Measurements from ENCODE around the gene SGIP1.

SGIP1 gene

DNA sequence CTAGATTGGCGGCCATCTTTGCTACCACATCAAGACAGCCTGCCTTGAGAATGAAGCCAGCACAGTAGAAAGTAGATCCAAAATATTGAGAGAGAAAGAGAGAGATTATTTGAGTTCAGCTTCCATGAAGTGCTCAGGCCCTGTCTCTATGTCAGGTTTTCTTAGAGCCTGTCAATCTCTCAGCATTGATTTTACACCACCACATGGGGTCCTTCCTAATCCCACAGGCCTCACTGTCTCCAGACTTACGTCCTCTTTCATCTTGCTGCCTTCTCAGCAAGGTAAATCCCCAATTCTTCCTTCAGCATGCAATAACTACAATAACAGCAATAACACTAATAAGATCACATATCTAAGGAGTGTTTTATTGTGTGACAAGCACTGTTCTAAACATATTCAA, 239.3 kb downstream of the SGIP1 start:
- Histone ChIP-seq H4K12ac (ENCODE audit: low read depth, low read length) (no peak overlapping the region), H3K36me3 (ENCODE audit: control insufficient read depth in 1 of 2, insufficient read depth in 2 of 2, low read length in 2 of 2) (no peaks in the 10 kb centered on the region), H2BK120ac (ENCODE audit: insufficient read depth, low read length, poor library complexity) (no peak overlapping the region), H3K18ac (ENCODE audit: low read length) (no peak overlapping the region), H2AK5ac (ENCODE audit: low read length) (no peak overlapping the region), H2BK12ac (ENCODE audit: low read length) (no peak overlapping the region), H2AFZ (ENCODE audit: insufficient read depth, low read length, poor library complexity) (no peak overlapping the region), H3K9me3 (ENCODE audit: insufficient read depth, low read depth, low read length) (no peaks in the 10 kb centered on the region), H3K4me3 (ENCODE audit: low read depth, low read length) (no peak overlapping the region), H3K79me1 (ENCODE audit: low read length) (no peaks in the 10 kb centered on the region), H2BK5ac (ENCODE audit: low read depth, low read length, poor library complexity) (no peak overlapping the region), H3K4me1 (ENCODE audit: control insufficient read depth in 1 of 2, insufficient read depth in 2 of 2, low read length in 2 of 2) (no peaks in the 10 kb centered on the region), H3K14ac (ENCODE audit: low read length) (no peak overlapping the region), H3K4me2 (ENCODE audit: low read length) (no peak overlapping the region), H3K27ac (ENCODE audit: low read depth, low read length) (no peak overlapping the region), H3K9ac (ENCODE audit: low read length) (no peak overlapping the region), H3K79me2 (ENCODE audit: control insufficient read depth, insufficient read depth, low read length, poor library complexity) (no peaks in the 10 kb centered on the region), H3K23ac (ENCODE audit: low read length) (no peak overlapping the region), H3K4ac (ENCODE audit: low read depth, low read length) (no peak overlapping the region), H3K27me3 (ENCODE audit: insufficient read depth, low read length) (no peaks in the 10 kb centered on the region), H4K8ac (ENCODE audit: low read depth, low read length) (no peak overlapping the region), H4K91ac (ENCODE audit: low read depth, low read length) (no peak overlapping the region)
- WGBS (ENCODE audit: extremely low coverage, insufficient coverage, insufficient read length): no CpG with 5 or more reads among the region's 2 CpGs
- no peak for DNase-seq

- no peak overlapping the region for H3K4me3 ChIP-seq (ENCODE audit: low read depth, low read length)
- no peak overlapping the region for H4K91ac ChIP-seq (ENCODE audit: low read depth, low read length)
- H3K79me2 ChIP-seq (ENCODE audit: control insufficient read depth, insufficient read depth, low read length, poor library complexity): no peaks in the 10 kb centered on the region
- no peak overlapping the region for H2BK12ac ChIP-seq (ENCODE audit: low read length)
- H3K36me3 ChIP-seq (ENCODE audit: control insufficient read depth in 1 of 2, insufficient read depth in 2 of 2, low read length in 2 of 2): no peaks in the 10 kb centered on the region
- H3K4me2 ChIP-seq (ENCODE audit: low read length): no peak overlapping the region
- no peak for DNase-seq
- H3K9ac ChIP-seq (ENCODE audit: low read length): no peak overlapping the region
- no peak overlapping the region for H2AFZ ChIP-seq (ENCODE audit: insufficient read depth, low read length, poor library complexity)
- no peaks in the 10 kb centered on the region for H3K79me1 ChIP-seq (ENCODE audit: low read length)
- H2BK120ac ChIP-seq (ENCODE audit: insufficient read depth, low read length, poor library complexity): no peak overlapping the region
- H4K8ac ChIP-seq (ENCODE audit: low read depth, low read length): no peak overlapping the region
- WGBS (ENCODE audit: extremely low coverage, insufficient coverage, insufficient read length): 100% methylated on average over 2 of the region's 2 CpGs
- no peaks in the 10 kb centered on the region for H3K27me3 ChIP-seq (ENCODE audit: insufficient read depth, low read length)
- H4K12ac ChIP-seq (ENCODE audit: low read depth, low read length): no peak overlapping the region
- H3K4ac ChIP-seq (ENCODE audit: low read depth, low read length): no peak overlapping the region
- no peak overlapping the region for H3K14ac ChIP-seq (ENCODE audit: low read length)
- no peaks in the 10 kb centered on the region for H3K4me1 ChIP-seq (ENCODE audit: control insufficient read depth in 1 of 2, insufficient read depth in 2 of 2, low read length in 2 of 2)
- no peaks in the 10 kb centered on the region for H3K9me3 ChIP-seq (ENCODE audit: insufficient read depth, low read depth, low read length)
- H3K27ac ChIP-seq (ENCODE audit: low read depth, low read length): no peak overlapping the region
- H2BK5ac ChIP-seq (ENCODE audit: low read depth, low read length, poor library complexity): no peak overlapping the region
- no peak overlapping the region for H2AK5ac ChIP-seq (ENCODE audit: low read length)
- no peak overlapping the region for H3K18ac ChIP-seq (ENCODE audit: low read length)
- H3K23ac ChIP-seq (ENCODE audit: low read length): no peak overlapping the region
Measured at GRCh38 chr1:66774438-66774837, 240.5 kb downstream of the SGIP1 start.

DNA sequence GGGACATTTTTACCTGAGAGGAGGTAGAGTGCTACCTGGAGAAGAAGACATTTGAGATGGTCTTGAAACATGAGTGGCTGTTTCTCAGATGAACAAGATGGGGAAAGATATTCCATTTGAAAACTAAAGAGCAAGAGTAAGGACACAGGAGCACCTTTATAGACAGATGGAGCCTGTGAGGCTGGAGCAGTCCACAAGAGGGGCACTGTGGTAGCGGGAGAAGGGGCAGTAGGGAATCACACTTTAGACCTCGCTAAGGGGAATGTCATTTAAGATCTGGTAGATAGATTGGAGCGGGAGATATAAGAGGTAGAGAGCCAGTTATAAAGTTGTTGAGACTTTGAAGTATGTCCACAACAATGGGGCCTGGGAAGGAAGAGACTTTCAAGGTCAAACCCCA, 241.7 kb downstream of the SGIP1 start:
- Histone ChIP-seq H3K79me1 (ENCODE audit: low read length) (no peaks in the 10 kb centered on the region), H3K36me3 (ENCODE audit: control insufficient read depth in 1 of 2, insufficient read depth in 2 of 2, low read length in 2 of 2) (no peaks in the 10 kb centered on the region), H3K27me3 (ENCODE audit: insufficient read depth, low read length) (no peaks in the 10 kb centered on the region), H2BK5ac (ENCODE audit: low read depth, low read length, poor library complexity) (no peak overlapping the region), H2AK5ac (ENCODE audit: low read length) (no peak overlapping the region), H3K4me2 (ENCODE audit: low read length) (no peak overlapping the region), H2BK12ac (ENCODE audit: low read length) (no peak overlapping the region), H3K4me3 (ENCODE audit: low read depth, low read length) (no peak overlapping the region), H3K79me2 (ENCODE audit: control insufficient read depth, insufficient read depth, low read length, poor library complexity) (no peaks in the 10 kb centered on the region), H4K12ac (ENCODE audit: low read depth, low read length) (no peak overlapping the region), H3K14ac (ENCODE audit: low read length) (no peak overlapping the region), H3K4me1 (ENCODE audit: control insufficient read depth in 1 of 2, insufficient read depth in 2 of 2, low read length in 2 of 2) (no peaks in the 10 kb centered on the region), H2AFZ (ENCODE audit: insufficient read depth, low read length, poor library complexity) (no peak overlapping the region), H3K23ac (ENCODE audit: low read length) (no peak overlapping the region), H3K9me3 (ENCODE audit: insufficient read depth, low read depth, low read length) (no peaks in the 10 kb centered on the region), H4K8ac (ENCODE audit: low read depth, low read length) (no peak overlapping the region), H3K27ac (ENCODE audit: low read depth, low read length) (no peak overlapping the region), H3K9ac (ENCODE audit: low read length) (no peak overlapping the region), H3K18ac (ENCODE audit: low read length) (no peak overlapping the region), H2BK120ac (ENCODE audit: insufficient read depth, low read length, poor library complexity) (no peak overlapping the region), H3K4ac (ENCODE audit: low read depth, low read length) (no peak overlapping the region), H4K91ac (ENCODE audit: low read depth, low read length) (no peak overlapping the region)
- no peak for DNase-seq
- WGBS (ENCODE audit: extremely low coverage, insufficient coverage, insufficient read length): 100% methylated on average over 1 of the region's 3 CpGs

GRCh38 chr1:66777831-66778230, 243.9 kb downstream of the SGIP1 start:
- H2BK12ac ChIP-seq (ENCODE audit: low read length): no peak overlapping the region
- no peak overlapping the region for H3K18ac ChIP-seq (ENCODE audit: low read length)
- no peak overlapping the region for H2BK5ac ChIP-seq (ENCODE audit: low read depth, low read length, poor library complexity)

More at GRCh38 chr1:66777831-66778230, 243.9 kb downstream of the SGIP1 start:
- no CpG with 5 or more reads among the region's 3 CpGs for WGBS (ENCODE audit: extremely low coverage, insufficient coverage, insufficient read length)
- Histone ChIP-seq H2AFZ (ENCODE audit: insufficient read depth, low read length, poor library complexity) (no peak overlapping the region), H3K9me3 (ENCODE audit: insufficient read depth, low read depth, low read length) (no peaks in the 10 kb centered on the region), H3K36me3 (ENCODE audit: control insufficient read depth in 1 of 2, insufficient read depth in 2 of 2, low read length in 2 of 2) (no peaks in the 10 kb centered on the region), H3K14ac (ENCODE audit: low read length) (no peak overlapping the region), H4K12ac (ENCODE audit: low read depth, low read length) (no peak overlapping the region), H2AK5ac (ENCODE audit: low read length) (no peak overlapping the region), H2BK120ac (ENCODE audit: insufficient read depth, low read length, poor library complexity) (no peak overlapping the region), H3K4ac (ENCODE audit: low read depth, low read length) (no peak overlapping the region), H3K27me3 (ENCODE audit: insufficient read depth, low read length) (no peaks in the 10 kb centered on the region), H3K23ac (ENCODE audit: low read length) (no peak overlapping the region), H3K4me1 (ENCODE audit: control insufficient read depth in 1 of 2, insufficient read depth in 2 of 2, low read length in 2 of 2) (no peaks in the 10 kb centered on the region), H3K27ac (ENCODE audit: low read depth, low read length) (no peak overlapping the region), H3K79me1 (ENCODE audit: low read length) (no peaks in the 10 kb centered on the region), H3K9ac (ENCODE audit: low read length) (no peak overlapping the region), H3K4me2 (ENCODE audit: low read length) (no peak overlapping the region), H4K91ac (ENCODE audit: low read depth, low read length) (no peak overlapping the region), H3K4me3 (ENCODE audit: low read depth, low read length) (no peak overlapping the region), H3K79me2 (ENCODE audit: control insufficient read depth, insufficient read depth, low read length, poor library complexity) (no peaks in the 10 kb centered on the region), H4K8ac (ENCODE audit: low read depth, low read length) (no peak overlapping the region)
- no peak for DNase-seq

All from trophoblast cell (in vitro differentiated cells and primary cell).